Measurements from ENCODE around the gene UNC79.

- TF ChIP-seq CTCF (IDR thresholded peaks at IDR 0.05): no peak
- TF ChIP-seq POLR2A (IDR thresholded peaks at IDR 0.05): no peak
Measured at GRCh38 chr14:93732524-93732923, 301.8 kb downstream of the UNC79 start.

Data from Peyer's patch (tissue), 4 donors.